ENCODE data around the gene ACER1.

The ACER1 gene

GRCh38 chr19:6372594-6373095 is 39.2 kb upstream of the ACER1 start, which contains the start of gene ALKBH7 (continued):
- TF ChIP-seq ZNF280C (tag by site-specific recombination; IDR thresholded peaks at IDR 0.05) (no peak), ZBTB26 (tag by site-specific recombination; optimal IDR thresholded peaks at IDR 0.05) (peak; percentile 95), ZNF175 (tag by site-specific recombination; IDR thresholded peaks at IDR 0.05) (no peak), ZNF350 (tag by site-specific recombination; IDR thresholded peaks at IDR 0.05) (no peak), ZSCAN30 (tag by site-specific recombination; IDR thresholded peaks at IDR 0.05) (peak; percentile 25; the same call in 1 of the 2 replicates), GLIS2 (tag by site-specific recombination; IDR thresholded peaks at IDR 0.05) (no peak; the same call in 1 of the 2 replicates), YY1 (tag by site-specific recombination; IDR thresholded peaks at IDR 0.05) (peak; percentile 75), ZNF114 (tag by site-specific recombination; IDR thresholded peaks at IDR 0.05) (no peak), ZNF146 (tag by site-specific recombination; IDR thresholded peaks at IDR 0.05) (peak; percentile 18; the same call in 1 of the 2 replicates), ZNF843 (tag by site-specific recombination; IDR thresholded peaks at IDR 0.05) (0 out of 2 replicates have a peak, but pooled peaks have one; percentile 16), ZNF596 (tag by site-specific recombination; IDR thresholded peaks at IDR 0.05) (no peak), ZNF311 (tag by site-specific recombination; IDR thresholded peaks at IDR 0.05; ENCODE audit: borderline replicate concordance) (no peak), KLF9 (tag by site-specific recombination; IDR thresholded peaks at IDR 0.05; ENCODE audit: low read depth) (peak; percentile 85), SP7 (tag by site-specific recombination; IDR thresholded peaks at IDR 0.05) (peak; percentile 64), ZNF776 (tag by site-specific recombination; IDR thresholded peaks at IDR 0.05; ENCODE audit: borderline replicate concordance) (no peak), ZXDB (tag by site-specific recombination; IDR thresholded peaks at IDR 0.05) (peak; percentile 30; the same call in 1 of the 2 replicates), KLF1 (tag by site-specific recombination; IDR thresholded peaks at IDR 0.05) (peak; percentile 61; the same call in 1 of the 2 replicates), SP3 (tag by site-specific recombination; IDR thresholded peaks at IDR 0.05) (peak; percentile 83), BCL11B (tag by site-specific recombination; IDR thresholded peaks at IDR 0.05; ENCODE audit: low read depth) (peak; percentile 62; the same call in 1 of the 2 replicates), ZBTB8A (tag by site-specific recombination; IDR thresholded peaks at IDR 0.05) (0 out of 2 replicates have a peak, but pooled peaks have one; percentile 13), TRIM28 (IDR thresholded peaks at IDR 0.05; ENCODE audit: borderline replicate concordance, low read length) (no peak), PRDM10 (tag by site-specific recombination; IDR thresholded peaks at IDR 0.05) (peak; percentile 32; the same call in 1 of the 2 replicates), ZNF10 (tag by site-specific recombination; IDR thresholded peaks at IDR 0.05) (no peak), ZNF777 (tag by site-specific recombination; IDR thresholded peaks at IDR 0.05; ENCODE audit: borderline replicate concordance) (peak; percentile 60; the same call in 1 of the 2 replicates), ZNF335 (tag by site-specific recombination; conservative IDR thresholded peaks at IDR 0.05) (peak; percentile 83), KLF16 (tag by site-specific recombination; IDR thresholded peaks at IDR 0.05) (peak; percentile 75), KLF8 (tag by site-specific recombination; IDR thresholded peaks at IDR 0.05) (peak; percentile 67; the same call in 1 of the 2 replicates), EGR2 (tag by site-specific recombination; IDR thresholded peaks at IDR 0.05; ENCODE audit: low read depth) (0 out of 2 replicates have a peak, but pooled peaks have one; percentile 63), KLF10 (tag by site-specific recombination; IDR thresholded peaks at IDR 0.05) (peak; percentile 100), ZBTB7A (tag by site-specific recombination; IDR thresholded peaks at IDR 0.05; ENCODE audit: low read depth) (peak; percentile 72; the same call in 1 of the 2 replicates), ZIC2 (tag by site-specific recombination; IDR thresholded peaks at IDR 0.05) (peak; percentile 59; the same call in 1 of the 2 replicates), ZFHX2 (tag by site-specific recombination; conservative IDR thresholded peaks at IDR 0.05) (peak; percentile 77), YY2 (tag by site-specific recombination; IDR thresholded peaks at IDR 0.05) (peak; percentile 42; the same call in 1 of the 2 replicates), ZEB2 (tag by site-specific recombination; IDR thresholded peaks at IDR 0.05) (peak; percentile 98), ZNF561 (tag by site-specific recombination; IDR thresholded peaks at IDR 0.05; ENCODE audit: borderline replicate concordance) (no peak), ZNF239 (tag by site-specific recombination; IDR thresholded peaks at IDR 0.05) (no peak)
